Spleen (tissue), 7 donors: ENCODE data around the gene LTN1.

ENCODE experiments used
- CTCF ChIP-seq, 11 experiments: fragments of 200-600 bp in 7 of 11; fragments of 450-650 bp in 4 of 11; sonication (generic) in 4 of 11; IDR thresholded peaks in 8 of 11; conservative IDR thresholded peaks in 3 of 11; 1 replicate in 7 of 11; 2 replicates in 4 of 11; pipeline versions ENCODE4 v1.4.0 to v1.8.0; 2016 to 2021; ENCODE audit warnings: antibody characterized with exemption in 11 of 11, inconsistent platforms in 4 of 11, mild to moderate bottlenecking in 1 of 11
- POLR2A ChIP-seq, 3 donors: fragments of 450-650 bp; IDR thresholded peaks; one replicate each; pipeline ENCODE4 v1.5.1; 2017; ENCODE audit warnings: antibody characterized with exemption in 3 of 3, mild to moderate bottlenecking in 1 of 3
- POLR2AphosphoS5 ChIP-seq, 3 donors: sonication (generic); formaldehyde crosslinking; IDR thresholded peaks; one replicate each; pipeline ENCODE4 v1.5.1; 2017; ENCODE audit warnings: antibody characterized with exemption in 3 of 3
- donor health status: DM: no; HTN: no; CAD: no; lungs with moderate emphysema.
- donor health status: DM: no; HTN: no; CAD: no.
- donor health status: DM: no; HTN: no; CAD: no.

- TF ChIP-seq CTCF (IDR thresholded peaks at IDR 0.05 in 8 of 11, conservative IDR thresholded peaks at IDR 0.05 in 3 of 11), result no peak
- TF ChIP-seq POLR2A (IDR thresholded peaks at IDR 0.05), result no peak
- TF ChIP-seq POLR2AphosphoS5 (IDR thresholded peaks at IDR 0.05), result no peak
Observed at GRCh38 chr21:28928578-28929420, 63.9 kb downstream of the LTN1 start.
